Measurements from ENCODE around the gene GPLD1.
A peak's percentile ranks its signal among the peaks of the same experiment; 100 is the strongest.
"Not testable (repeated sequence)": the region's sequence is repeated elsewhere in the genome, so short reads cannot be mapped to it uniquely, and the experiment has no call there.

GPLD1 gene

GRCh38 chr6:24489470-24489869, at the start of gene GPLD1:
GPLD1 (minus strand) TSS chr6:24489578; CDS start chr6:24489511, 67 bp downstream.
- DNase-seq, result no peak

DNA sequence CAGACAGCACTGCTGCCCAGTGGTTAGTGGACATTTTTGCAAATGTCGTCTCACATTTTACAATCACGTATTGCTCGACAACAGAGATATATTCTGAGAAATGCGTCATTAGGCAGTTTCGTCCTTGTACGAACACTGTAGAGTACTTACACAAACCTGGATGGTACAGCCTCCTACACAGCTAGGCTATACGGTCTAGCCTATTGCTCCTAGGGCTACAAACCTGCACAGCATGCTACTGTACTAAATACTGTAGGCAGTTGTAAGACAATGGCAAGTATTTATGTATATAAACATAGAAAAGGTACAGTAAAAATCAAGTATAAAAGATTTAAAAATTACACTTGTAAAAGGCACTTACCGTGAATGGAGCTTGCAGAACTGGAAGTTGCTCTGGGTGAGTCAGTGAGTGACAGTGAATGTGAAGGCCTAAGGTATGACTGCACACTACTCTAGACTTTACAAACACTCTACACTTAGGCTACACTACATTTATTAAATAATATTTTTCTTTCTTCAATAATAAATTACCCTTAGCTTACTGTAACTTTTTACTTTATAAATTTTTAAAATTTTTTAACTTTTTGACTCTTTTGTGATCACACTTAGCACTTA, 48.5 kb upstream of the GPLD1 start:
- DNase-seq, result no peak

- no peak for DNase-seq
These were observed 47.8 kb upstream of the GPLD1 start for GRCh38 chr6:24537082-24537699.

DNA sequence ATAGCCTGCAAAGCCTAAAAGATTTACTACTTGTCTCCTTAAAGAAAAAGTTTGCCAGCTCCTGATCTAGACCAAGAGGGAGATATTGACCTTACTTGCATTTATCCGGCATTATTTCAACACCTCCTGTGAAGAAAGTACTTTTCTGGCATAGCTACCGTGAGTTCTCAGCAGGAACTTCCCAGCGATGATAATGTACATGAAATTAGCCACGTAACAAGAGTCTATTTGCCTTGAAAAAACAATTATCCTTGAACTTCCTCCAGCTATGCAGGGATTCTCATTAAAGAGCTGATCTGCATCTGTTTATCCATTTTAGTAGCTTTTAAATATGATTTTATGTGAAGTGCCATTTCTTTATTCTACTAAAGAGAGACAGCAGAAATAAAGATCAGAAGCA, 47.1 kb upstream of the GPLD1 start:
- no peak for DNase-seq

- DNase-seq, result no peak
These were observed 45.8 kb upstream of the GPLD1 start for GRCh38 chr6:24535210-24535609.

DNA sequence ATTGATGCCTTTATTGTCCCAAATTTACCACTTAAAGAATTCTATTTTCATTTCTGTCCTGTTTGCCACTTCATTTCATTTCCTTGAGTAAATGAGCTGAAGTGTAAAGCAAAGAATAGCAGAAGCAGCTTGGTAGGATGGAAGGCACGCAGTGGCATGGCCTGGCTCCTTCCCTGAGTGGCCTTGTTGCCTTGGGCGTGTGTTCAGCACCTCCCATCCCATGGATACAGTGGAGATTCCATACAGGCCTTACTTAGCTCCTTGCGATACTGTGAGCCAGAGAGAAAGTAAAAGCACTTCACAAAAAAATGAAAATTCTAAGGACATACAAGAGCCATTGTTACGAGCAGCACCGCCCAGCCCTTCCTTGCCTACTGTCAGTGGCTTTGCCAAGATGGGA, 45.0 kb upstream of the GPLD1 start:
- no peak for DNase-seq

- DNase-seq, result no peak
These were observed 40.6 kb upstream of the GPLD1 start for GRCh38 chr6:24529985-24530384.

DNA sequence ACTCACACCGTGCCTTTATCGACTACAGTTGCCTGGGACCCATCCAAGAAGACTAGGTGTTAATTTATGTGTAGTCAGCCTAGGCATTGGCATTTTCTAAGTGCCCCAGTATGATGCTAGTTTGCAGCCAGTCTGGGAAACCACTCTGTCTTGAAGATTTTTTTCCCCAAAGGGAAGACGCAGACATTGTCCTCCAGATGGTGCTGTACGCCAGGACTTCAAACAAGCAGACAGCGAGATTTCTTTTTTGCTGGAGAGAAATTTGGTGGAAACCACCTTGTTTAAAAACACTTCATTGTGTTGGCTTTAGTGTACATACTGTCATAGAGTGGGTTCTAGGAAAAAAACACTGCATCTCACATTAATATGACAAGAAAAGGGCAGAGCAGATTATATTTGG, 35.4 kb upstream of the GPLD1 start:
- peak; percentile 24 for DNase-seq

GRCh38 chr6:24524329-24524728, 35.0 kb upstream of the GPLD1 start:
- DNase-seq, result no peak

DNA sequence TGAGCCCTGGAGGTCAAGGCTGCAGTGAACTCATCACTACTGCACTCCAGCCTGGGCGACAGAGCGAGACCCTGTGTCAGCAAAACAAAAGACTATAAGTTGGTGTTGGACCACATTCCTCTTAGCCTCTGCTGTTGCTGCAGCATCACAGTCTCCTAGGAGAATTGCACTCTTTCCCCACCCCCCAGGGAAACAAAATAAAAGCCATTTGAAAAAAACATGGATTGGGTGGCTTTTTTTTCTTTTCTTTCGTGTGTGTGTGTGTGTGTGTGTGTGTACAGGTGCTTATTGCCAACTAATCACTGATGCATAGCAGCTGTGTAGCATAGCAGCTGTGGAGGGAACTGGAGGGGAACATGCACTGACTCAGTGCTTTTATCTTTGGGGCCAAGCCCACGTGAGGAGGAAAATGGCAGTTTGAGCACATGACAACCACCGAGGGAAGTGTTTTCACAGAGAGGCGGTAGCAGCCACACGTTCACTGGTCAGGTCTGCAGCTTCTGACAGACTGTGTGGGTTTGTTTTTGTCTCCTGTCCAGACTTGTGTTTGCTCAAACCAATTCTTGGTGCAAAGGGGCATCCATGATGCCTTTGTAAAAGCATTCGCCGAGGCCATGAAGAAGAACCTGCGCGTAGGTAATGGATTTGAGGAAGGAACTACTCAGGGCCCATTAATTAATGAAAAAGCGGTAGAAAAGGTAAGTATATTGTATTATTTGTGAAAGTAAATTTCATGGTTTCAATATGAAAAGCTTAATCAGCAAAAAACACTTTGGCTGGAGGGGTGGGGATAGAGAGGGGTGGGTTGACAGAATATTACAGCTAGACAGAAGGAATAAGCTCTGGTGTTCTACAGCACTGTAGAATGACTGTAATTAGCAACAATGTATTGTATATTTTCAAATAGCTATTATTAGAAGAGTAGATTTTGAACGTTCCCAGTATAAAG, 33.1 kb upstream of the GPLD1 start:
- peak; percentile 34 for DNase-seq

- DNase-seq, result no peak
These were observed 31.7 kb upstream of the GPLD1 start for GRCh38 chr6:24520929-24521546.

DNA sequence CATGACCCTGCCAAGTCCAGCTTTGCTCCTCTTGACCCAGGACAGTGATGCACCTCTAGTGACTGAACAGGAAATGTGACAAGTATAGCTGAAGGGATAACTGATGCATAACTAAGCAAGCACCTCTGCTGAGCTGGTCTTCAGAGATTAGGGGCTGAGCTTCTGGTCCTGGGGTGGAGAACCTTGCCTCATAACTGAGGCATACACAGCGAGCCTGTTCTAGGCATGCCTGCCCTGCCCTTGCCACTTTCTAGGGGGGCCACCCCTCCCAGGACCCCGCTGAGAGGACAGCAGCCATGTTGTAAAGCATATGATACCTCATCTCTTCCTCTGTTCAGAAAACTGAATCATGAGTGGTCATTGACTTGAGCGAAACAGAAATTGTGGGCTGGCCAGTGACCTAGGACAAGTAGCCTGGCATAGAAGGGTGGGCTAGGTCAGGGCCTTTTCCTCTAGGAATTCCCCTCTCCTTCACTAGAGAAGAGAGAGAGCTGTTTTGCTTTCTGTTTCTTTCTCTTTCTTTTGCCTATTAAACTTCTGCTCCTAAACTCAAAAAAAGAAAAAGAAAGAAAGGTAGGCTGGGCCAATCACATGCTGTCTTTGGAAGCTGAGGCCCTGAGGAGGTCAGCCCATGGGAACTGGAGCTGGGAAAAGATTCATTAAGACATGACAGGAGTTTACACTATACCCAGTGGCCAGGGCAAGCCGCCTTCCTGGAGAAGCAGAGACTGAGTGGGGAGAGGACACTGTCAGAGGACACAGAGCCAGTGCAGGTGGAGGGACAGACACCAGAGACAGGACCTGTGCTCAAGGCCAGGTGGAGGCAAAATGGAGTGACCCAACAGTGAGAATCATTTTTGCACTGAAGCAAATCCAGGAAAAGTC, 28.5 kb upstream of the GPLD1 start:
- DNase-seq, result no peak

DNA sequence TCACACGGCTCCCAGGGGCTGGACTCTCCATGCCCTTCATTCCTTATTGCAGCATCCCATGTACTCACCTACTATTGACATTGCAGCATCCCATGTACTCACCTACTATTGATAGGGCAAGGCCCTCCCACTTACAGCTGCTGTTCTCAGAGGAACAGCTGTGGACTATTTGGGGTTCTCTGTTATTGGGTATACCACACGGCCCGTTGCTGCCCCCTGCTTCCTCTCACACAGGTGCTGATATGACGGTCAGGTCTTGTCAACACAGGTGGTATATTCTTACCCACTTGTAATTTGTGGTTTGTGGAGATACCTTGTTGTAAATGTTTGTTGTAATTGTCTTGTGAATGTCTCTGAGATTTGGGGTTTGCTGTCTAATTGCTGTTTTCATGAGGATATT, 24.2 kb upstream of the GPLD1 start:
- no peak for DNase-seq

GRCh38 chr6:24511976-24512375, 22.6 kb upstream of the GPLD1 start:
- DNase-seq, result not testable (repeated sequence)

GRCh38 chr6:24506814-24507520, 17.6 kb upstream of the GPLD1 start:
- no peak for DNase-seq

DNA sequence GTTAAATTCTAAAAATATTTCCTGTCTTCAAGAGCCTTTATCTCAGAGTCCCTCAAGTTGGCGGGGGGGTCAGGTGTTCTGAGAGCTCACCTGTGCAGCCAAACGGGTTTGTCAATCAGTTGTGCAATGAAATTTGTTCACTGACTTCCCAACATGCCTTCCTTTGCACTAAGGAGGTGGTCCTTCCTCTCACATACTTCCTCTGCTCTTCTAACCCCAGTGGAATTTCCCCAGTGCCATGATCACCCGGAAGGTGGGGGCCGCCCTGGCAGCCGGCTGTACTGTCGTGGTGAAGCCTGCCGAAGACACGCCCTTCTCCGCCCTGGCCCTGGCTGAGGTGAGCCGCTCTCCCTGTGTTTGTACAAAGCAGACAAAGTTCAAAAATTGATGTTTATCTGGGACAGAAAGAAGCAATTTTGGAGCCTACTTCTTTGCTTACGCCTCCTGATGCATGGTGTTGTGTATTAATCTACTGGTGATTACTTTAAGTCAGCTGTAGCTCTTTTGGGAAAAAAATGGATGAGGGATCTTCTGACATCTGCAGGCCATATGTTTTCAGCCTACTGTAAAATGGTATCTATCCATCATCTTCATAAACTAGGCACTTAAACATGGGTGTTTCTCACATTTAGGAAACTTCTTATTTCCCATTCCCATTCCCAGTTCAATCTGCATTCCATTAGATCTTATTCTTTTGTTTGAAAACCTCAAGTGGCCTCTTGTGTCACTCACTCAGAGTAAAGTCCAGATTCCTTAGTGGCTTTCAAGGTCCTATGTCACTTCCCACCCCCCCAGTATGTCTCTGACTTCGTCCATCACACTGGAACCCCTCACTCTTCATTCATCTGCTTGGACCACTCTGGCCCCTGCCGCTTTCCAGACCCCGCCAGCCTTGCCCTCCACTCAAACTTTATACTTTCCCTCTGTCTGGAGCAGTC, 15.5 kb upstream of the GPLD1 start:
- DNase-seq, result no peak

DNA sequence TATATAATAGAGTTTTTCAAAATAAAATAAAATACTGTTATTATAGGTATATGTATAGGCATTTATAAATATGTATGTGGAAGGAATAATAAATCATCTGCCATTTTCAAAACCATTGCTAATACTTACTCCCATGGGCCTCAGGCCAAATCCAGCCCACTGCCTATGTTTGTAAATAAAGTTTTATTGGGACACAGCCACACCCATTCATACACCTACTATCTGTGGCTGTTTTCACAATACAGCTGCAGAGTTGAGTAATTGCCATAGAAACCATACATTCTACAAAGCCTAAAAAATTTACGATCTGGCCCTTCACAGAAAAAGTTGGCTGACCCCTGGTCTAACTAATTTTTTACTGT, 14.9 kb upstream of the GPLD1 start:
- DNase-seq, result no peak

- no peak for DNase-seq
These were observed 12.5 kb upstream of the GPLD1 start for GRCh38 chr6:24501914-24502313.

DNA sequence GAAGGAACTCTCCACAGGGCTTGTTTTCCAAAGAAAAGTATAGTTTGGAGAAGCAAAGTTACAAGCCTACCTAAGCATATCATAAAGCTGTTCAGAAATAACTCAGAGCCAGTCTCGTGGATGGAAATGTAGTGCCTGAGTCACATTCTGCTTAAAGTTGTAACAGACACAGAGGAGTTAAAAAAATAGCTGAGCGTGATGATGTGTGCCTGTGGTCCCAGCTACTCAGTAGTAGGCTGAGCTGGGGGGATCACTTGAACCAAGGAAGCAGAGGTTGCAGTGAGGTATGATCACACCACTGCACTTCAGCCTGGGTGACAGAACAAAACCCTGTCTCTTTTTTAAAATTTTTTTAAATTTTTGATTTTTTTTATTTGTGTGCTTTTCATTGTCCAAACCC, 12.0 kb upstream of the GPLD1 start:
- DNase-seq, result no peak

- DNase-seq, result no peak
These were observed 11.3 kb upstream of the GPLD1 start for GRCh38 chr6:24500683-24501082.
